SK-N-SH treated with all-trans-retinoic acid at 6 μM for 48 hours (cell line): ENCODE measurements around the gene KCNA10.

Source experiments
- ARNTL ChIP-seq: fragments of 450-650 bp; formaldehyde crosslinking; IDR thresholded peaks from 2 replicates; pipeline ENCODE4 v1.5.0; 2020; ENCODE audit warnings: low read depth, mild to moderate bottlenecking, moderate library complexity, borderline replicate concordance
- CREB5 ChIP-seq: fragments of 250-450 bp; sonication (Bioruptor Pico); IDR thresholded peaks from 2 replicates; pipeline ENCODE4 v1.5.1; 2020; ENCODE audit warnings: low read depth, mild to moderate bottlenecking, moderate library complexity
- CSDC2 ChIP-seq: fragments of 250-450 bp; sonication (Bioruptor Pico); IDR thresholded peaks from 2 replicates; pipeline ENCODE4 v1.5.0; 2020; ENCODE audit warnings: mild to moderate bottlenecking, moderate library complexity
- PATZ1 ChIP-seq: fragments of 250-450 bp; sonication (Bioruptor Pico); IDR thresholded peaks from 2 replicates; pipeline ENCODE4 v1.8.0; 2020; ENCODE audit warnings: mild to moderate bottlenecking, moderate library complexity, borderline replicate concordance
- POU6F1 ChIP-seq: fragments of 250-450 bp; sonication (Bioruptor Pico); IDR thresholded peaks from 2 replicates; pipeline ENCODE4 v1.8.0; 2021; ENCODE audit warnings: low read depth, mild to moderate bottlenecking, moderate library complexity, borderline replicate concordance
- PPARA ChIP-seq: fragments of 250-450 bp; sonication (Bioruptor Pico); IDR thresholded peaks from 2 replicates; pipeline ENCODE4 v1.5.0; 2020; ENCODE audit warnings: mild to moderate bottlenecking, borderline replicate concordance
- RARB ChIP-seq: fragments of 250-450 bp; sonication (Bioruptor Pico); IDR thresholded peaks from 2 replicates; pipeline ENCODE4 v1.8.0; 2021; ENCODE audit warnings: mild to moderate bottlenecking, moderate library complexity
- SNAI2 ChIP-seq: fragments of 250-450 bp; sonication (Bioruptor Pico); IDR thresholded peaks from 2 replicates; pipeline ENCODE4 v1.5.0; 2020; ENCODE audit warnings: mild to moderate bottlenecking, moderate library complexity
- TOX ChIP-seq: fragments of 250-450 bp; sonication (Bioruptor Pico); IDR thresholded peaks from 2 replicates; pipeline ENCODE4 v1.8.0; 2021; ENCODE audit warnings: mild to moderate bottlenecking, moderate library complexity, borderline replicate concordance
- ZC3H10 ChIP-seq: fragments of 250-450 bp; sonication (Bioruptor Pico); IDR thresholded peaks from 2 replicates; pipeline ENCODE4 v1.5.1; 2021; ENCODE audit warnings: mild to moderate bottlenecking, moderate library complexity
- ZFP30 ChIP-seq: fragments of 450-650 bp; formaldehyde crosslinking; IDR thresholded peaks from 2 replicates; pipeline ENCODE4 v1.5.0; 2022; ENCODE audit warnings: mild to moderate bottlenecking, moderate library complexity
- ZNF8 ChIP-seq: fragments of 450-650 bp; formaldehyde crosslinking; IDR thresholded peaks from 2 replicates; pipeline ENCODE4 v1.5.0; 2020; ENCODE audit warnings: mild to moderate bottlenecking, moderate library complexity

- TF ChIP-seq ZC3H10 (CRISPR knock-in tag) (no peak), POU6F1 (no peak), CREB5 (CRISPR knock-in tag) (no peak), ARNTL (CRISPR knock-in tag) (no peak), ZFP30 (CRISPR knock-in tag) (no peak), TOX (CRISPR knock-in tag) (no peak), RARB (CRISPR knock-in tag) (no peak), SNAI2 (CRISPR knock-in tag) (no peak), CSDC2 (CRISPR knock-in tag) (no peak), PPARA (CRISPR knock-in tag) (no peak), PATZ1 (CRISPR knock-in tag) (no peak), ZNF8 (no peak)
These were observed 14.7 kb downstream of the KCNA10 start for GRCh38 chr1:110504226-110504625.
